GM04503 (cell line): Measurements from ENCODE around the gene BATF.
"Not testable (repeated sequence)": the region's sequence is repeated elsewhere in the genome, so short reads cannot be mapped to it uniquely, and the experiment has no call there.

Experiments
- DNase-seq: peaks from one replicate; pipeline ENCODE4 v3.0.0-alpha.2; 2012; ENCODE audit warnings: low read depth

Gene BATF

GRCh38 chr14:75522224-75522982 is at the start of gene BATF:
Gene BATF (plus strand): TSS chr14:75522469. CDS start chr14:75522683, 214 bp downstream.
- DNase-seq: no peak

- not testable (repeated sequence) for DNase-seq
Observed at GRCh38 chr14:75474127-75474526, 48.1 kb upstream of the BATF start.

DNA sequence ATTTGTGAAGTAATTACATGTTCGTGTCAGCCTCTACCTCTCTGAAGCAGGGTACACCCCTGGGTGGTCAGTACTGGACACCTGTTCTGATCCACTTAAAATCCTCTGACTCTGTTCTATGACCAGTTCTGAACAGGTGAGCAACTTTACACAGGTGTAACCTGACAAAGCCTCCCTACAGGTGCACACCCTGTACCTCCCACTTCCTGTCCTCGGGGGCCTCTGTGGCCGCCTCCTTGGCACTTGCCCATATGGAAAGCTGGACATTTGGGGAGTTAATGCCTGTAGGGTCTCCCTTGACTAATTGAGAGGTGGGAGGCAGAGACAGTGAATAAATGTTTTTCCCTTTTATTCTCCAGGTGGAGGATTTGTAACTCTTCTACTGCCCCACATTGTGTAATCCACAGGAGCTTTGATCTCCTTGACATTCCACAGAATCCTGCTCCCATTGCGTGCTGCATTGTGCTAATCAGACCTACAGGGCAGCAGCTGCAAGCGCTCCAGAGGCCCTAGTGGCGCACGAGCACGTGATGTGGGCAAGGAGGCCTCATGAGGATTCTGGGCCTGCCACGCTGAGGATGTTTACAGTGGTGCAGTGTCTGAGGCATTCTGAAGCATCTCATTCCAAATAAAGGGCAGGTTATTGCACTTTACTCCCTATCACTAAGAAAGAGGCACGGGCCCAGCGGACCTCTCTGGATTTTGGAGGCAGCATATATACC is 45.8 kb upstream of the BATF start:
- DNase-seq: no peak

DNA sequence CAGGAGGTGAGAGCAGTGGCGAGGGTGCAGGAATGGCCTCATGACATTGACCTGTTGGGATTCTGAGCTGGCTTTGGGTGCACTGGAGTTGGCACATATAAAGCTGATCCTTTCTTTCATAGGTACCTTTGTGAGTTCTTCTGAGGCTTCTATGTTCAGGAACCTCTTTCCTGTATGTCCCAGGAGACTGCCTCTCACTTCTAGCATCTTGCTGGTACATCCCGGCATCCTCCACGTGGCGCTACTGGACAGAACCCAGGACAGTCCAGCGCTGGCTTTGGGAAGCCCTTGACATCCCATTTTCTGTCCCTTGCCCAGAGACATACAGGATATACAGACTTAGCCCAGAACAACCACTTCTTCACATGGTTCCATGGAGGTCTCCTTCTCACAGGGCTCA is 44.4 kb upstream of the BATF start:
- no peak for DNase-seq

DNA sequence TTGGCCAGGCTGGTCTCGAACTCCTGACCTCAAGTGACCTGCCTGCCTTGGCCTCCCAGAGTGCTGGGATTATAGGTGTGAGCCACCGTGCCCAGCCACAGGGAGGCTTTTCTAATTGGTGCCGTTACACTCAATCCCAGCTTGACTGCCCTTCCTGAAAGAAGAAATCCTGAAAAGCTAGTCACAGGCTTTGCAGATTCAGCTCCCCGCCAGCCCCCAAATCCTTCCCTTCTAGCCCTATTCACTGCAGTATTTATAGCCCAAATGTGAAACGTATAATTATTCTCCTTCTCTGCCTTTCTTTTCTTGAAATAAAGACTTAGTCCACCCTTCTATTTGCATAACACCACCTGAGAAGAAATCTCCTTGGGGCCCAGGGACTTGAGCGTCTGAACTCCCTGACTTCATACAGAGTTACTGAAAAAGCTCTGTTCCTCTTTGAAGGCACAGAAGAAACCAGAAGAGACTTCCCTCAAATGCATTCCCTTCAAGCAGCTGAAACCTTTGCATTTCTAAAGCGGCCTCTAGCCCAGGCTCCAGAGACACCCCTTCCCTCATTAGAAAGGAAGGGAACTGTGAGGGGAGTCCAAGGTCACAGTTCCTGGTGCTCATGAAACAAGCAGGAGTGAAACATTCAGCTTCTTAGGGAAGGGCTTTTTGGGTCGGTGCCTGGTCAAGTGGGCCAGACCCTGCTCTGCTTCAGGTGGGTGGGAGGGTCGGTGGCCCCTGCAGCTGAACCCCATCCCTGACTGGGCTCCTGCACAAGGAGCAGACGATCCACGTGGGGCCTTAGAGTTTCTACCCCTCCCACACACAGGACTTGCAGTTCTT is 42.3 kb upstream of the BATF start:
- no peak for DNase-seq

DNA sequence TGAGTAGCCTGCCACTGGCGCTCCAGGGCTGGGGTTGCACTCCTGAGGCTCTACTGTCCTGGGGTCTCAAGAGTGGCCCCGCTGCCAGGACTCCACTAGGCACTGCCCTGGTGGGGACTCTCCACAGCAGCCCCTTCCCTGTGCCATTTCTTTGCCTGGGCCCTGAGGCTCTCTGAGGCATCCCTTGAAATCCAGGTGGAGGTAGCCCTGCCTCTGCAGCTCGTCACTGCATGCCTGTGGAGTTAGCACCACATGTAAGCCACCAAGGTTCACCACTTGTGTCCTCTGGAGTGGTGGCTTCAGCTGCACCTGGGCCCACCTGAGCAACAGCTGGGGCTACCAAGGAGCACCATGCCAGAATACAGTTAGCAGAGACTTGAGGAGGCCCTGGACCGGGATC is 39.9 kb upstream of the BATF start:
- DNase-seq: no peak

DNA sequence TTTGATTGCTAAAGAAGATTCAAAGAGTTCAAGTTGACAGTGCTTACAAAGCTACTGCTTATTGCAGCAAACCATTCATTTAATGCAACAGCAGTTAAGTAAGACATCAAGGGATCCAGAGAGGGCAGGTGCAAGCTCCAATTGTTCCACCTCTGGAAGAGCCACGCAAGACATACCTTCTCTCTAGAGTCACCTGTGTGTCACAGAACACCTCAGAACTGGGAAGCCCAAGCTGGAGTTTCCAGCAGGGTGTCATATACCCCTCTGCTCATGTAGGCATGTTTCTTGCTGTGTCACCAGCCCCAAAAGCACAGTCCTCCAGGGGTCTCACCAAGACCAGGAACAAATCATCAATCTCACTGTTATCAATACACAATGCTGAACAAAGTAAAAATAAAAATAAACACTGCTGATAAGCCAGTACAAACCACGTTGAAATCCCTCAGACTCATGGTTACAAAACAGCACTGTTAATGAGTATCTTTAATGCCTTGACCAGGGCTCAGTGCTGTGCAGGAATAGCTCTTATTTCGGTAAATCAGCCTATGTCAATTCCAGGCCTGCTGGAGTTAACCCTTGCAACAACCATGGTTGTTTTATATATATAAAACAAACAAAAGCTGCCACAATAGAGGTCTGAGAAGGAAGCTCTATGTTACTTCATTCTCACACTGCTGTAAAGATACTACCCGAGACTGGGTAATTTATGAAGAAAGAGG is 37.4 kb upstream of the BATF start:
- no peak for DNase-seq

DNA sequence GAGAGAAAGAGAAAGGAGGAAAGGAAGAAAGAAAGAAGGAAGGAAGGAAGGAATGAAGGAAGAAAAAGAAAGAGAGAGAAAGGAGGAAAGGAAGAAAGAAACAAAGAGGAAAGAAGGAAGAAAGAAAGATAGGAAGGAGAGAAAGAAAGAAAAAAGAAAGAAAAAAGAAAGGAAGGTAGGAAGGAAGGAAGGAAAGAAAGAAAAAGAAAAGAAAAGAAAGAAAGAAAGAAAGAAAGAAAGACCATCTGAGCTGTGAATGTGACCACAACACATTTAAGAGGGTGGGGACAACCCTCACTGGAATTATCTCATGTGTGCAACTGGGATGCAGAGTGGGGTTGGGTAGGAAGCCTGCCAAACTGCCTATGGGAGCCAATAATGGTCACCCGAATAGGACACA is 36.0 kb upstream of the BATF start:
- DNase-seq: no peak

DNA sequence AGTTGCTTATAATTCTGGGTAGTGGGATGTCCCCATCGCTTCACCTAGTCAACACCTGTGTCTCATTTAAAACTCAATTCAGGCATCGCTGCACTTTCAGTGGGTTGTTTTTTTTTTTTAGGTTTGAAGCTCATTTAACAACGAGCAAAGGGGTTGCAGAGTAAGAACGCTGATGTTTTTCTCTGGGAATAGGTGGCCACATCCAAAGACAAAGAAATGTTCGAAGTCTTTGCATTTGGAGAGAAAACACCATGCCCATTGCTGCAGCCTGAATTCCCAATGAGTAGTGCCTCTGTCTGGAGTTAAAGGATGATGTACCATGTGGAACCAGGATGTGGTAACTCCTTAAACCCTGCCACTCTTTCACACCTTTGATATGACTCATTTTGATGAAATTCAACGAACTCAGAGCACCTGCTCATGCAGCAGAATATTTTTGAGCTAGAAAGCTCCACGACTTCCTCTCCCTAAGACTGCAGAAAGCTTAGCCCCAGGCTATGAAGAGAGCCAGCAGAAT is 35.1 kb upstream of the BATF start:
- no peak for DNase-seq

- DNase-seq: no peak
Observed at GRCh38 chr14:75489480-75489837, 32.8 kb upstream of the BATF start.

GRCh38 chr14:75491376-75491978 is 30.8 kb upstream of the BATF start:
- DNase-seq: no peak

- no peak for DNase-seq
Observed at GRCh38 chr14:75492832-75493591, 29.3 kb upstream of the BATF start.

GRCh38 chr14:75493592-75494087 is 28.6 kb upstream of the BATF start:
- no peak for DNase-seq

- no peak for DNase-seq
Observed at GRCh38 chr14:75494896-75495295, 27.4 kb upstream of the BATF start.

DNA sequence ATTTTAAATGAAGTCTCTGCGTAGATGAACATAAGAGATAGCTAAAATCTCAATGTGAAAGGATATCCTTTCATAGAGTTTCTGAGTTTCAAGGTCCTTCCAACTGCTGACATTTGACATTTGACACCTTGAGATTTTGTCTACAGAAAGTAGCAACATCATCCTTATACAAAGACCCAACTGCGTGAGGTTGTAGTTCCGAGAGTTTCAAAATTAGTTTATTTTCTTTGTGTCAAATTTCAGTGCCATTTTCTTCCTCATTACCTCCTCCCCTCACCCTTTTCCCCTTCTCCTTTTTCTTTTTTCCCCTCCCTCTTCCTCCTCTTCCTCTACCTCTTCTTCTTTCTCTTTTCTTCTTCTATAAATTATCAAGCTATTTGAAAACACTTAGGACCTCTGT is 26.9 kb upstream of the BATF start:
- DNase-seq: no peak

GRCh38 chr14:75495882-75496281 is 26.4 kb upstream of the BATF start:
- no peak for DNase-seq

DNA sequence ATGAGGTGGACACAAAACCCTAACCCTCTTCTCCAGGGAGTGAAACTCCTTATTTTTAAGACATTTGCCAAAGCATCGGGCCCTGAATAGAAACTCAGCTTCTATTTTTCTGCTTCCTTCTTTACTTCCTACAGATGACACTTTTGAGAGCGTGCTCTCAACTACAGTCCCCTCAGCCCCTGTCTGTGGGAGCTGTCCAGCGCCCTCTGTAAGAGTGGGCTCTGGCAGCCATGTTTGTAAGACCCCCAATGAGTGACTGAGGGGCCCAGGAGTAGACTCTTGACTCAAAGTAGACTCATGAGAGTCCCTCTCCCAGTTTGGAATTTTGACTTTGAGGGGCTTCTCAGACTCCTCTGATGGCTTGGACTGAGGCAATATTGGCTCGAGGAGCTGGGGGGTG is 25.5 kb upstream of the BATF start:
- no peak for DNase-seq

- DNase-seq: no peak
Observed at GRCh38 chr14:75497191-75497590, 25.1 kb upstream of the BATF start.

GRCh38 chr14:75497701-75498100 is 24.6 kb upstream of the BATF start:
- DNase-seq: no peak

- DNase-seq: no peak
Observed at GRCh38 chr14:75499084-75499875, 23.0 kb upstream of the BATF start.
